ENCODE measurements around the gene PDC. TPM values are rescaled to one million over a fixed set of nuclear protein-coding genes. Genes with fewer than 3 reads are reported as not detected.

The PDC gene
- total RNA-seq, 6 experiments from 2014 or later: 0.17 TPM; not detected in 4

GRCh38 chr1:186482661-186483255 lies 21.8 kb upstream of the PDC start:
- H3K9me3 Mint-ChIP-seq: no peaks in the 10 kb centered on the region
- H3K27ac Mint-ChIP-seq: no peak overlapping the region
- H3K27me3 Mint-ChIP-seq (ENCODE audit: insufficient read depth): no peaks in the 10 kb centered on the region
- no peaks in the 10 kb centered on the region for H3K36me3 Mint-ChIP-seq (ENCODE audit: low read depth)
- peak; percentile 96 for TF ChIP-seq CTCF (IDR thresholded peaks at IDR 0.05)
- H3K4me1 Mint-ChIP-seq (ENCODE audit: low read depth): peaks cover 63% of the 10 kb centered on the region
- peak; percentile 58 for DNase-seq
- no peak overlapping the region for H3K4me3 Mint-ChIP-seq

- no peak for DNase-seq
- H3K4me3 Mint-ChIP-seq: no peak overlapping the region
- peaks cover 57% of the 10 kb centered on the region for H3K4me1 Mint-ChIP-seq (ENCODE audit: low read depth)
- TF ChIP-seq CTCF (IDR thresholded peaks at IDR 0.05): no peak
- no peaks in the 10 kb centered on the region for H3K27me3 Mint-ChIP-seq (ENCODE audit: insufficient read depth)
- H3K9me3 Mint-ChIP-seq: no peaks in the 10 kb centered on the region
- no peak overlapping the region for H3K27ac Mint-ChIP-seq
- H3K36me3 Mint-ChIP-seq (ENCODE audit: low read depth): no peaks in the 10 kb centered on the region
Observed at GRCh38 chr1:186481303-186481888, 20.5 kb upstream of the PDC start.

GRCh38 chr1:186479162-186479561 lies 18.2 kb upstream of the PDC start:
- DNase-seq: no peak
- H3K9me3 Mint-ChIP-seq: no peaks in the 10 kb centered on the region
- no peak overlapping the region for H3K27ac Mint-ChIP-seq
- H3K27me3 Mint-ChIP-seq (ENCODE audit: insufficient read depth): no peaks in the 10 kb centered on the region
- peaks cover 55% of the 10 kb centered on the region for H3K4me1 Mint-ChIP-seq (ENCODE audit: low read depth)
- TF ChIP-seq CTCF (IDR thresholded peaks at IDR 0.05): no peak
- H3K36me3 Mint-ChIP-seq (ENCODE audit: low read depth): no peaks in the 10 kb centered on the region
- H3K4me3 Mint-ChIP-seq: no peak overlapping the region

- H3K4me1 Mint-ChIP-seq (ENCODE audit: low read depth): peaks cover 44% of the 10 kb centered on the region
- peak overlapping the region; percentile 45; the same call in 1 of the 2 replicates for H3K27ac Mint-ChIP-seq
- DNase-seq: no peak
- H3K27me3 Mint-ChIP-seq (ENCODE audit: insufficient read depth): no peaks in the 10 kb centered on the region
- no peaks in the 10 kb centered on the region for H3K9me3 Mint-ChIP-seq
- no peak for TF ChIP-seq CTCF (IDR thresholded peaks at IDR 0.05)
- H3K36me3 Mint-ChIP-seq (ENCODE audit: low read depth): no peaks in the 10 kb centered on the region
- H3K4me3 Mint-ChIP-seq: peak overlapping the region; percentile 25; the same call in 1 of the 2 replicates
Observed at GRCh38 chr1:186476264-186477040, 15.5 kb upstream of the PDC start.

GRCh38 chr1:186474208-186474607 lies 13.3 kb upstream of the PDC start:
- TF ChIP-seq CTCF (IDR thresholded peaks at IDR 0.05): no peak
- no peak overlapping the region for H3K4me3 Mint-ChIP-seq
- no peaks in the 10 kb centered on the region for H3K9me3 Mint-ChIP-seq
- DNase-seq: peak; percentile 27
- H3K4me1 Mint-ChIP-seq (ENCODE audit: low read depth): peaks cover 32% of the 10 kb centered on the region
- no peaks in the 10 kb centered on the region for H3K27me3 Mint-ChIP-seq (ENCODE audit: insufficient read depth)
- no peaks in the 10 kb centered on the region for H3K36me3 Mint-ChIP-seq (ENCODE audit: low read depth)
- no peak overlapping the region for H3K27ac Mint-ChIP-seq

Measured in HFFc6 (cell line).